ENCODE measurements around the gene TEAD1. TPM values are rescaled to one million over a fixed set of nuclear protein-coding genes. Genes with fewer than 3 reads are reported as not detected.

TEAD1 gene
- total RNA-seq, 6 experiments from 2014 or later = 218 to 252 (median 227) TPM

- peaks cover 5% of the 10 kb centered on the region for H3K36me3 Mint-ChIP-seq (ENCODE audit: low read depth)
- no peaks in the 10 kb centered on the region; the same call in 1 of the 2 replicates for H3K27me3 Mint-ChIP-seq (ENCODE audit: insufficient read depth)
- H3K27ac Mint-ChIP-seq = no peak overlapping the region
- peaks cover 5% of the 10 kb centered on the region for H3K9me3 Mint-ChIP-seq
- H3K4me3 Mint-ChIP-seq = no peak overlapping the region
- no peaks in the 10 kb centered on the region for H3K4me1 Mint-ChIP-seq (ENCODE audit: low read depth)
- no peak for DNase-seq
- TF ChIP-seq, protein P1, sequence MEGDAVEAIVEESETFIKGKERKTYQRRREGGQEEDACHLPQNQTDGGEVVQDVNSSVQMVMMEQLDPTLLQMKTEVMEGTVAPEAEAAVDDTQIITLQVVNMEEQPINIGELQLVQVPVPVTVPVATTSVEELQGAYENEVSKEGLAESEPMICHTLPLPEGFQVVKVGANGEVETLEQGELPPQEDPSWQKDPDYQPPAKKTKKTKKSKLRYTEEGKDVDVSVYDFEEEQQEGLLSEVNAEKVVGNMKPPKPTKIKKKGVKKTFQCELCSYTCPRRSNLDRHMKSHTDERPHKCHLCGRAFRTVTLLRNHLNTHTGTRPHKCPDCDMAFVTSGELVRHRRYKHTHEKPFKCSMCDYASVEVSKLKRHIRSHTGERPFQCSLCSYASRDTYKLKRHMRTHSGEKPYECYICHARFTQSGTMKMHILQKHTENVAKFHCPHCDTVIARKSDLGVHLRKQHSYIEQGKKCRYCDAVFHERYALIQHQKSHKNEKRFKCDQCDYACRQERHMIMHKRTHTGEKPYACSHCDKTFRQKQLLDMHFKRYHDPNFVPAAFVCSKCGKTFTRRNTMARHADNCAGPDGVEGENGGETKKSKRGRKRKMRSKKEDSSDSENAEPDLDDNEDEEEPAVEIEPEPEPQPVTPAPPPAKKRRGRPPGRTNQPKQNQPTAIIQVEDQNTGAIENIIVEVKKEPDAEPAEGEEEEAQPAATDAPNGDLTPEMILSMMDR (IDR thresholded peaks at IDR 0.05) = no peak
Measured at GRCh38 chr11:12653729-12654128, 20.5 kb upstream of the TEAD1 start.

GRCh38 chr11:12655842-12656241 is 18.4 kb upstream of the TEAD1 start:
- Mint-ChIP-seq H3K4me3 (no peak overlapping the region), H3K27ac (no peak overlapping the region), H3K9me3 (peaks cover 5% of the 10 kb centered on the region), H3K4me1 (ENCODE audit: low read depth) (no peaks in the 10 kb centered on the region), H3K27me3 (ENCODE audit: insufficient read depth) (no peaks in the 10 kb centered on the region; the same call in none of the 2 replicates), H3K36me3 (ENCODE audit: low read depth) (peaks cover 8% of the 10 kb centered on the region)
- DNase-seq = no peak
- TF ChIP-seq, protein P1 (IDR thresholded peaks at IDR 0.05) = no peak

DNA sequence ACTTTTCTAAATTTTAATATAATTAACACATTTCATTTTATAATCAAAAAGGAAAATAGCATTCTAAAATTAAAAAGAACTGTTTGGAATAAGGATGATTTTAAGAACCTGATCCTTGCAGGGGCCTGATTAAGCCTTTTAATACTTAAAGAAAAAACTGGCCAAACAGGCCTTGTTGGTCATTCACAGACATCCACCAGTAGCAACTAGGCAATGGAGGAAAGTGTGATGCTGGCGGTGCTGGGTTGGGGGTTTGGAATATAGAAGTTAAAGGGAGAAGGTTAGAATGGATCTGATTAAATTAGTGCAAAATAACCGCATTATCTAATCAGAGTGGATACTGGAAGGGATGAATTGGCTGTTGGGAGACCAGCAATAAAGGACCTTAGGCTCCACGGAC is 16.9 kb upstream of the TEAD1 start:
- Mint-ChIP-seq H3K4me3 (no peak overlapping the region), H3K36me3 (ENCODE audit: low read depth) (peaks cover 8% of the 10 kb centered on the region), H3K4me1 (ENCODE audit: low read depth) (no peaks in the 10 kb centered on the region), H3K27me3 (ENCODE audit: insufficient read depth) (peaks cover 3% of the 10 kb centered on the region), H3K27ac (no peak overlapping the region), H3K9me3 (peaks cover 5% of the 10 kb centered on the region)
- TF ChIP-seq, protein P1 (IDR thresholded peaks at IDR 0.05) = no peak
- DNase-seq = no peak

DNA sequence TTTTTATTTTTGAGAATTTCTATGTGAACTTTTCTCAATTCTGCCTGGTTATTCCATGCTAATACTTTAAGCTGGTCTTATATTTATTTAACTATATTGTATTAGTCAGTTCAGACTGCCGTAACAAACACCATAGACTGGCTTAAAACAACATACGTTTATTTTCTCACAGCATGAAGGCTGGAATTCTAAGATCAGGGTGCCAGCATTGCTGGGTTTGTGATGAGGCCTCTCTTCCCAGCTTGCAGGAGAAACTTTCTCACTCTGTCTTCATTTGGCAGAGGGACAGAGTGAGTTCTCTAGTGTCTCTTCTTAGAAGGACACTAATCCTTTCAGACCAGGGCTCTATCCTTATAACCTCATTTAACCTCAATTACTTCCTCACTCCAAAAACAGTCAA is 16.2 kb upstream of the TEAD1 start:
- Mint-ChIP-seq H3K9me3 (peaks cover 5% of the 10 kb centered on the region), H3K36me3 (ENCODE audit: low read depth) (peaks cover 8% of the 10 kb centered on the region)

DNA sequence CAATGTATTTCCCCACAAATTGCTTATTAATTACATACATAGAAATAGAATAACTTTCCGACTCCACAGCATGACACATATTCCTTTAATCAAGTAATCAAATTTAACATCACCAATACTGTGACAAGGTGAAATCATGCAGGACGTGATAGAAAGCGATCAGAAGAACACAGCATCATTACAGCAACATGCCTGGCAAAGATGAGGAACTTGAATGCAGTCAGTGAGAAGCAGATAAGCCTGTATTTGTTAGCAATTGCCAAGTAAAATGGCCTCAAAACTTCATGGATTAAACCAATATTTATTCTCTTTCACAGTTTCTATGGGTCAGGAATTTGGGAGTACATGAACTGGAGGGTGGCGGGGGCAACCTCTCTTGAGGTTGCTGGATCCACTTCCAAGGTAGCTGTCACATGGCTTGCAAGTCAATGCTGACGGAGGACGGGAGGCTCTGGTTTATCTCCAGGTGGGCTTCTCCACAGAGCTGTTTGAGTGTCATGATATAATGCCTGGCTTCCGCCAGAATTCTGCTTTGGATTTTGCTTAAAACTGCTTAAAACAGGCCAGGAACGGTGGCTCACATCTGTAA is 12.0 kb upstream of the TEAD1 start:
- peaks cover 8% of the 10 kb centered on the region; the same call in 1 of the 2 replicates for H3K4me1 Mint-ChIP-seq (ENCODE audit: low read depth)
- peaks cover 8% of the 10 kb centered on the region for H3K36me3 Mint-ChIP-seq (ENCODE audit: low read depth)
- TF ChIP-seq, protein P1 (IDR thresholded peaks at IDR 0.05) = no peak
- H3K27me3 Mint-ChIP-seq (ENCODE audit: insufficient read depth) = peaks cover 8% of the 10 kb centered on the region
- H3K4me3 Mint-ChIP-seq = no peak overlapping the region
- DNase-seq = no peak
- H3K27ac Mint-ChIP-seq = no peak overlapping the region
- no peaks in the 10 kb centered on the region for H3K9me3 Mint-ChIP-seq

More for the DNA sequence above, 16.2 kb upstream of the TEAD1 start:
- H3K4me1 Mint-ChIP-seq (ENCODE audit: low read depth) = no peaks in the 10 kb centered on the region
- no peak overlapping the region for H3K27ac Mint-ChIP-seq
- no peak overlapping the region for H3K4me3 Mint-ChIP-seq
- peaks cover 3% of the 10 kb centered on the region for H3K27me3 Mint-ChIP-seq (ENCODE audit: insufficient read depth)
- TF ChIP-seq, protein P1 (IDR thresholded peaks at IDR 0.05) = no peak
- no peak for DNase-seq

Measured in HFFc6 (cell line).